HEK293 (cell line): ENCODE results near the gene KRTAP4-16.

Source experiments
- CTCF ChIA-PET: fragments of 350-600 bp; formaldehyde crosslinking; extraction: SDS; loops from one replicate; lab custom pipeline; 2021; ENCODE audit warnings: antibody characterized with exemption; lab: Yijun Ruan, JAX
- POLR2A ChIA-PET: fragments of 300-600 bp; formaldehyde crosslinking; extraction: SDS; loops from one replicate; lab custom pipeline; 2020; ENCODE audit warnings: antibody characterized with exemption, inconsistent platforms; lab: Yijun Ruan, JAX
- H3K27ac ChIP-seq: fragments of 200-500 bp; sonication (Bioruptor generic); 2 replicates; pipeline ENCODE4 v1.5.1; 2014; ENCODE audit warnings: low read depth, low read length, control low read depth, inconsistent platforms; ENCODE audit errors: extremely low read depth
- H3K36me3 ChIP-seq, 2 experiments: fragments of 200-500 bp in 1 of 2; sonication (Bioruptor generic) in 1 of 2; 1 replicate in 1 of 2; 2 replicates in 1 of 2; pipeline ENCODE4 v1.5.1; 2014 to 2017; ENCODE audit warnings: inconsistent platforms in 2 of 2, low read length in 2 of 2; ENCODE audit not compliant: control insufficient read depth in 2 of 2, insufficient read depth in 1 of 2
- H3K4me1 ChIP-seq: fragments of 200-500 bp; sonication (Bioruptor generic); 2 replicates; pipeline ENCODE4 v1.5.1; 2014; ENCODE audit warnings: mild to moderate bottlenecking, low read length, inconsistent platforms; ENCODE audit not compliant: control insufficient read depth, insufficient read depth
- H3K4me3 ChIP-seq: 2 replicates; pipeline ENCODE4 v1.5.1; 2011; ENCODE audit warnings: low read depth, mild to moderate bottlenecking, control low read depth, low read length, moderate library complexity
- H3K9me3 ChIP-seq: fragments of 200-500 bp; sonication (Bioruptor generic); 2 replicates; pipeline ENCODE4 v1.5.1; 2014; ENCODE audit warnings: low read depth, low read length, inconsistent platforms; ENCODE audit not compliant: control insufficient read depth, insufficient read depth
- BCL11B ChIP-seq: fragments of 450-650 bp; formaldehyde crosslinking; IDR thresholded peaks from 2 replicates; pipeline ENCODE4 v1.5.1; 2016; ENCODE audit warnings: low read depth, missing biosample characterization, missing genetic modification characterization
- CTCF ChIP-seq: fragments of 450-650 bp; formaldehyde crosslinking; IDR thresholded peaks from 2 replicates; pipeline ENCODE4 v1.5.1; 2016; ENCODE audit warnings: missing biosample characterization, missing genetic modification characterization
- KLF7 ChIP-seq: fragments of 450-650 bp; formaldehyde crosslinking; IDR thresholded peaks from 2 replicates; pipeline ENCODE4 v1.5.1; 2016; ENCODE audit warnings: missing biosample characterization, missing genetic modification characterization, borderline replicate concordance
- PRDM1 ChIP-seq: fragments of 450-650 bp; formaldehyde crosslinking; IDR thresholded peaks from 2 replicates; pipeline ENCODE4; 2016; ENCODE audit warnings: missing biosample characterization, missing genetic modification characterization
- SALL2 ChIP-seq: fragments of 450-650 bp; formaldehyde crosslinking; IDR thresholded peaks from 2 replicates; pipeline ENCODE4 v1.5.0; 2017; ENCODE audit warnings: missing biosample characterization, mild to moderate bottlenecking, missing genetic modification characterization, borderline replicate concordance
- ZBTB10 ChIP-seq: fragments of 450-650 bp; formaldehyde crosslinking; IDR thresholded peaks from 2 replicates; pipeline ENCODE4 v1.5.1; 2016; ENCODE audit warnings: missing biosample characterization, missing genetic modification characterization
- ZFHX2 ChIP-seq: fragments of 450-650 bp; formaldehyde crosslinking; conservative IDR thresholded peaks from 2 replicates; pipeline ENCODE4 v1.5.1; 2016; ENCODE audit warnings: missing biosample characterization, missing genetic modification characterization
- ZNF121 ChIP-seq: fragments of 450-650 bp; formaldehyde crosslinking; IDR thresholded peaks from 2 replicates; pipeline ENCODE4 v1.5.1; 2016; ENCODE audit warnings: missing biosample characterization, missing genetic modification characterization
- ZNF133 ChIP-seq: fragments of 450-650 bp; formaldehyde crosslinking; IDR thresholded peaks from 2 replicates; pipeline ENCODE4 v1.5.1; 2016; ENCODE audit warnings: missing biosample characterization, missing genetic modification characterization
- ZNF18 ChIP-seq: fragments of 450-650 bp; formaldehyde crosslinking; IDR thresholded peaks from 2 replicates; pipeline ENCODE4 v1.5.1; 2016; ENCODE audit warnings: missing biosample characterization, missing genetic modification characterization
- ZNF266 ChIP-seq: fragments of 450-650 bp; formaldehyde crosslinking; IDR thresholded peaks from 2 replicates; pipeline ENCODE4 v1.5.1; 2016; ENCODE audit warnings: missing biosample characterization, missing genetic modification characterization, low read depth
- ZNF274 ChIP-seq, 2 experiments: fragments of 200-500 bp in 1 of 2; fragments of 450-650 bp in 1 of 2; sonication (Bioruptor generic) in 1 of 2; formaldehyde crosslinking in 1 of 2; IDR thresholded peaks; 2 replicates each; pipeline versions ENCODE4 v1.5.1 to v1.6.1; 2014 to 2016; ENCODE audit warnings: borderline replicate concordance in 1 of 2, inconsistent platforms in 1 of 2, low read length in 1 of 2, missing biosample characterization in 1 of 2, missing genetic modification characterization in 1 of 2
- ZNF335 ChIP-seq: fragments of 450-650 bp; formaldehyde crosslinking; conservative IDR thresholded peaks from 2 replicates; pipeline ENCODE4 v1.5.1; 2016; ENCODE audit warnings: missing biosample characterization, missing genetic modification characterization
- ZNF350 ChIP-seq: fragments of 450-650 bp; formaldehyde crosslinking; IDR thresholded peaks from 2 replicates; pipeline ENCODE4 v1.5.0; 2017; ENCODE audit warnings: missing biosample characterization, mild to moderate bottlenecking, missing genetic modification characterization
- ZNF362 ChIP-seq: fragments of 450-650 bp; formaldehyde crosslinking; IDR thresholded peaks from 2 replicates; pipeline ENCODE4 v1.5.1; 2016; ENCODE audit warnings: missing biosample characterization, missing genetic modification characterization
- ZNF366 ChIP-seq: fragments of 450-650 bp; formaldehyde crosslinking; conservative IDR thresholded peaks from 2 replicates; pipeline ENCODE4 v1.5.1; 2016; ENCODE audit warnings: missing biosample characterization, missing genetic modification characterization
- ZNF394 ChIP-seq: fragments of 450-650 bp; formaldehyde crosslinking; IDR thresholded peaks from 2 replicates; pipeline ENCODE4 v1.5.1; 2016; ENCODE audit warnings: missing biosample characterization, missing genetic modification characterization, mild to moderate bottlenecking, moderate library complexity, borderline replicate concordance
- ZNF473 ChIP-seq: fragments of 450-650 bp; formaldehyde crosslinking; IDR thresholded peaks from 2 replicates; pipeline ENCODE4 v1.5.1; 2017; ENCODE audit warnings: missing biosample characterization, missing genetic modification characterization
- ZNF549 ChIP-seq: fragments of 450-650 bp; IDR thresholded peaks from 2 replicates; pipeline ENCODE4 v1.5.1; 2018; ENCODE audit warnings: missing biosample characterization, missing genetic modification characterization, mild to moderate bottlenecking, inconsistent platforms, moderate library complexity
- ZNF571 ChIP-seq: fragments of 450-650 bp; formaldehyde crosslinking; IDR thresholded peaks from 2 replicates; pipeline ENCODE4 v1.5.0; 2017; ENCODE audit warnings: missing biosample characterization, missing genetic modification characterization
- ZNF658 ChIP-seq: fragments of 450-650 bp; formaldehyde crosslinking; IDR thresholded peaks from 2 replicates; pipeline ENCODE4; 2016; ENCODE audit warnings: missing biosample characterization, missing genetic modification characterization
- ZNF76 ChIP-seq: fragments of 450-650 bp; formaldehyde crosslinking; IDR thresholded peaks from 2 replicates; pipeline ENCODE4; 2016; ENCODE audit warnings: low read depth, missing biosample characterization, missing genetic modification characterization, borderline replicate concordance
- ZNF837 ChIP-seq: fragments of 450-650 bp; formaldehyde crosslinking; IDR thresholded peaks from 2 replicates; pipeline ENCODE4 v1.5.1; 2016; ENCODE audit warnings: missing biosample characterization, missing genetic modification characterization
- TF ChIP-seq, protein P1 (sequence below): fragments of 450-650 bp; formaldehyde crosslinking; IDR thresholded peaks from 2 replicates; pipeline ENCODE4 v1.5.1; 2016; ENCODE audit warnings: missing biosample characterization, missing genetic modification characterization

KRTAP4-16 gene

DNA sequence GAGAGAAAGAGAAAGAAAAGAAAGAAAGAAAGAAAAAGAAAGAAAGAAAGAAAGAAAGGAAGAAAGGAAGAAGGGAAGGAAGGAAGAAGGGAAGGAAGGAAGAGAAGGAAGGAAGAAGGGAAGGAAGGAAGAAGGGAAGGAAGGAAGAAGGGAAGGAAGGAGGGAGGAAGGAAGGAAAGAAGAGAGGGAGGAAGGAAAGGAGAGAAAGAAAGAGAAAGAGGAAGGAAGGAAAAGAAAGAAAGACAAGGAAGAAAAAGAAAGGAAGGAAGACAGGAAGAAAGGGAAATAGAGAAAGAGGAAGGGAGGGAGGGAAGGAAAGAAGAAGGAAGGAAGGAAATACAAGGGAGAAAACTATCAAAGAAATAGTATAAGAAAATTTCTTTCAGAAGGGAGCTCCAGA, 25.2 kb downstream of the KRTAP4-16 start:
- Histone ChIP-seq H3K27ac (no peak overlapping the region), H3K4me1 (no peaks in the 10 kb centered on the region), H3K9me3 (no peaks in the 10 kb centered on the region), H3K36me3 (no peaks in the 10 kb centered on the region), H3K4me3 (no peak overlapping the region)
- POLR2A ChIA-PET, result no interaction called here
- CTCF ChIA-PET, result no interaction called here
- TF ChIP-seq ZNF362 (no peak), ZNF473 (tag by site-specific recombination) (no peak), ZNF350 (tag by site-specific recombination) (no peak), ZNF133 (tag by site-specific recombination) (no peak), ZFHX2 (tag by site-specific recombination) (no peak), SALL2 (tag by site-specific recombination) (peak; percentile 56; the same call in 1 of the 2 replicates), PRDM1 (peak; percentile 59), ZNF18 (tag by site-specific recombination) (no peak), KLF7 (tag by site-specific recombination) (no peak), ZNF366 (peak; percentile 92)
- TF ChIP-seq, all 188 proteins: peak for 3

- Histone ChIP-seq H3K27ac (no peak overlapping the region), H3K4me1 (no peaks in the 10 kb centered on the region), H3K9me3 (no peaks in the 10 kb centered on the region), H3K36me3 (no peaks in the 10 kb centered on the region), H3K4me3 (no peak overlapping the region)
- TF ChIP-seq ZNF76 (tag by site-specific recombination) (no peak), ZNF335 (tag by site-specific recombination) (no peak), ZNF133 (tag by site-specific recombination) (no peak), ZNF394 (tag by site-specific recombination) (no peak), ZNF571 (tag by site-specific recombination) (no peak), ZNF658 (tag by site-specific recombination) (no peak), ZNF121 (no peak), ZNF473 (tag by site-specific recombination) (no peak), ZNF266 (tag by site-specific recombination) (no peak), ZFHX2 (tag by site-specific recombination) (no peak), ZNF837 (no peak), BCL11B (tag by site-specific recombination) (no peak), ZNF274 (IDR thresholded peaks at IDR 0.05; ENCODE audit: low read length) (no peak), ZNF274 (tag by site-specific recombination; IDR thresholded peaks at IDR 0.05; ENCODE audit: borderline replicate concordance) (no peak), ZBTB10 (no peak), CTCF (no peak), ZNF549 (tag by site-specific recombination) (no peak)
- TF ChIP-seq, protein P1, sequence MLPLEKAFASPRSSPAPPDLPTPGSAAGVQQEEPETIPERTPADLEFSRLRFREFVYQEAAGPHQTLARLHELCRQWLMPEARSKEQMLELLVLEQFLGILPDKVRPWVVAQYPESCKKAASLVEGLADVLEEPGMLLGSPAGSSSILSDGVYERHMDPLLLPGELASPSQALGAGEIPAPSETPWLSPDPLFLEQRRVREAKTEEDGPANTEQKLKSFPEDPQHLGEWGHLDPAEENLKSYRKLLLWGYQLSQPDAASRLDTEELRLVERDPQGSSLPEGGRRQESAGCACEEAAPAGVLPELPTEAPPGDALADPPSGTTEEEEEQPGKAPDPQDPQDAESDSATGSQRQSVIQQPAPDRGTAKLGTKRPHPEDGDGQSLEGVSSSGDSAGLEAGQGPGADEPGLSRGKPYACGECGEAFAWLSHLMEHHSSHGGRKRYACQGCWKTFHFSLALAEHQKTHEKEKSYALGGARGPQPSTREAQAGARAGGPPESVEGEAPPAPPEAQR, result no peak
- ChIA-PET CTCF (interaction anchor here (0.8 to 1.8 kb wide), 3 partner anchors 575 to 589 kb away, joined by 3 read pairs; no protein-coding TSS in a partner anchor), POLR2A (no interaction called here)
Observed at GRCh38 chr17:41073676-41074075, 28.3 kb downstream of the KRTAP4-16 start.
